Spinal cord (tissue), 10 donors: ENCODE data around the gene LYPLA2. TPM values are rescaled to one million over a fixed set of nuclear protein-coding genes. Genes with fewer than 3 reads are reported as not detected.

Experiments
- DNase-seq, 6 donors: peaks; one replicate each; pipeline versions ENCODE4 v3.0.0 to v3.0.0-alpha.2; 2013 to 2015; ENCODE audit warnings: low spot score in 6 of 6, low read depth in 4 of 6
- H3K27ac ChIP-seq: one replicate; pipeline ENCODE4 v1.5.1; 2013; ENCODE audit warnings: low read depth, low read length, control low read depth
- H3K27me3 ChIP-seq: one replicate; pipeline ENCODE4 v1.6.1; 2013; ENCODE audit warnings: low read length; ENCODE audit not compliant: control insufficient read depth, insufficient read depth
- H3K36me3 ChIP-seq: one replicate; pipeline ENCODE4 v1.6.1; 2013; ENCODE audit warnings: low read length; ENCODE audit not compliant: control insufficient read depth, insufficient read depth
- H3K4me1 ChIP-seq: one replicate; pipeline ENCODE4 v1.6.1; 2013; ENCODE audit warnings: low read length; ENCODE audit not compliant: control insufficient read depth, insufficient read depth
- H3K4me3 ChIP-seq: one replicate; pipeline ENCODE4 v1.5.1; 2013; ENCODE audit warnings: low read depth, low read length, control low read depth
- H3K9me3 ChIP-seq: one replicate; pipeline ENCODE4 v1.6.1; 2013; ENCODE audit warnings: low read length; ENCODE audit not compliant: control insufficient read depth, insufficient read depth
- WGBS: methylation state at CpG from one replicate; pipeline ENCODE4 v1.1.5; 2013; ENCODE audit warnings: missing lambda C conversion rate; ENCODE audit not compliant: insufficient coverage; 5-methylcytosine and 5-hydroxymethylcytosine counted together
- long read RNA-seq, 4 donors: transcript quantifications; one replicate each; lab custom pipeline, GENCODE V29; 2026
- polyA plus RNA-seq, 2 donors: library from polyadenylated mRNA; unstranded; fragments of 120-200 nt; gene quantifications; one replicate each; pipeline ENCODE4 v1.2.1, GENCODE V29; 2013; ENCODE audit not compliant: insufficient read length in 2 of 2
- total RNA-seq, 2 donors: library from RNA; depleted of rRNA in 1 of 2; stranded (reverse); fragments of 120-200 nt in 1 of 2; fragments of >200 nt in 1 of 2; gene quantifications; one replicate each; pipeline versions ENCODE4 v1.2.3 to v1.2.4, GENCODE V29; 2013 to 2014
- donor health status: healthy.

Gene LYPLA2
- total RNA-seq (10 to 100 TPM; 28.3 to 51.5 TPM), polyA plus RNA-seq (10 to 100 TPM; 72.1 to 73.7 TPM)
- long read RNA-seq, donor 1, transcript LYPLA2-205 (10 exons, 1,810 nt): major isoform, 24 of 37 reads
- long read RNA-seq, donor 1, partial matches to known transcripts: 0 of 37 reads
- long read RNA-seq, donor 1, other reads (novel, unspliced or antisense): 10 of 37 reads
- long read RNA-seq, donor 2, transcript LYPLA2-205 (10 exons, 1,810 nt): major isoform, 11 of 13 reads
- long read RNA-seq, donor 2, partial matches to known transcripts: 0 of 13 reads
- long read RNA-seq, donor 2, other reads (novel, unspliced or antisense): 0 of 13 reads
- long read RNA-seq, donor 3, transcript LYPLA2-205 (10 exons, 1,810 nt): major isoform, 7 of 8 reads
- long read RNA-seq, donor 3, partial matches to known transcripts: 0 of 8 reads
- long read RNA-seq, donor 3, other reads (novel, unspliced or antisense): 0 of 8 reads
- long read RNA-seq, donor 4, transcript LYPLA2-205 (10 exons, 1,810 nt): major isoform, 16 of 17 reads
- long read RNA-seq, donor 4, partial matches to known transcripts: 0 of 17 reads
- long read RNA-seq, donor 4, other reads (novel, unspliced or antisense): 0 of 17 reads

GRCh38 chr1:23790696-23791515 lies at the start of gene LYPLA2:
TSS of gene LYPLA2 (plus strand) at chr1:23791145. CDS start at chr1:23792683, 1,538 bp downstream.
- peaks cover 38% of the 10 kb centered on the region for H3K4me1 ChIP-seq
- no peak within 1 kb of the TSS for H3K27ac ChIP-seq
- WGBS: under 1% methylated on average over 46 of the region's 47 CpGs
- H3K36me3 ChIP-seq: peaks cover 53% of the 10 kb centered on the region
- H3K4me3 ChIP-seq: peak within 1 kb of the TSS; percentile 79
- H3K27me3 ChIP-seq: no peaks in the 10 kb centered on the region
- peak; percentile 79 to 98 (median 85) for DNase-seq
- no peaks in the 10 kb centered on the region for H3K9me3 ChIP-seq

GRCh38 chr1:23741609-23742008 lies 49.3 kb upstream of the LYPLA2 start:
- H3K4me3 ChIP-seq: no peak overlapping the region
- peaks cover 13% of the 10 kb centered on the region for H3K4me1 ChIP-seq
- WGBS: 69% methylated on average over 2 of the region's 5 CpGs
- H3K9me3 ChIP-seq: no peaks in the 10 kb centered on the region
- no peak overlapping the region for H3K27ac ChIP-seq
- H3K36me3 ChIP-seq: peaks cover 4% of the 10 kb centered on the region
- H3K27me3 ChIP-seq: no peaks in the 10 kb centered on the region
- DNase-seq: no peak

- H3K4me1 ChIP-seq: peaks cover 13% of the 10 kb centered on the region
- peak in 1 of 6 donors; percentile 12 for DNase-seq
- 10% methylated on average over 27 of the region's 28 CpGs for WGBS
- peak overlapping the region; percentile 84 for H3K27ac ChIP-seq
- H3K27me3 ChIP-seq: no peaks in the 10 kb centered on the region
- peak overlapping the region; percentile 57 for H3K4me3 ChIP-seq
- H3K36me3 ChIP-seq: peaks cover 4% of the 10 kb centered on the region
- no peaks in the 10 kb centered on the region for H3K9me3 ChIP-seq
Observed at GRCh38 chr1:23742670-23743286, 48.2 kb upstream of the LYPLA2 start.

GRCh38 chr1:23743287-23744152 lies 47.4 kb upstream of the LYPLA2 start, which contains the start of gene ELOA:
TSS of gene ELOA (plus strand) at chr1:23743471. CDS start at chr1:23743504, 33 bp downstream.
- under 1% methylated on average over 115 of the region's 119 CpGs for WGBS

GRCh38 chr1:23745515-23745914 lies 45.4 kb upstream of the LYPLA2 start:
- Histone ChIP-seq H3K27me3 (no peaks in the 10 kb centered on the region), H3K4me3 (no peak overlapping the region), H3K36me3 (peaks cover 9% of the 10 kb centered on the region), H3K4me1 (peaks cover 13% of the 10 kb centered on the region), H3K27ac (no peak overlapping the region), H3K9me3 (no peaks in the 10 kb centered on the region)
- DNase-seq: peak in 1 of 6 donors; percentile 18
- WGBS: no CpG with 5 or more reads among the region's 1 CpG

More at GRCh38 chr1:23743287-23744152, 47.4 kb upstream of the LYPLA2 start, which contains the start of gene ELOA:
- Histone ChIP-seq H3K27me3 (no peaks in the 10 kb centered on the region), H3K27ac (peak within 1 kb of the TSS; percentile 84), H3K9me3 (no peaks in the 10 kb centered on the region), H3K4me1 (peaks cover 13% of the 10 kb centered on the region), H3K4me3 (peak within 1 kb of the TSS; percentile 69), H3K36me3 (peaks cover 4% of the 10 kb centered on the region)
- peak; percentile 50 to 95 (median 69) for DNase-seq

GRCh38 chr1:23748016-23748415 lies 42.9 kb upstream of the LYPLA2 start:
- H3K36me3 ChIP-seq: peaks cover 33% of the 10 kb centered on the region
- DNase-seq: no peak
- peaks cover 10% of the 10 kb centered on the region for H3K4me1 ChIP-seq
- no peaks in the 10 kb centered on the region for H3K27me3 ChIP-seq
- 90% methylated on average over 2 of the region's 3 CpGs for WGBS
- no peak overlapping the region for H3K27ac ChIP-seq
- no peaks in the 10 kb centered on the region for H3K9me3 ChIP-seq
- H3K4me3 ChIP-seq: no peak overlapping the region

- WGBS: 84% methylated on average over 8 of the region's 11 CpGs
- H3K9me3 ChIP-seq: no peaks in the 10 kb centered on the region
- H3K27ac ChIP-seq: no peak overlapping the region
- H3K36me3 ChIP-seq: peaks cover 60% of the 10 kb centered on the region
- no peaks in the 10 kb centered on the region for H3K27me3 ChIP-seq
- no peaks in the 10 kb centered on the region for H3K4me1 ChIP-seq
- DNase-seq: peak in 2 of 6 donors; percentile 24 to 37
- H3K4me3 ChIP-seq: no peak overlapping the region
Observed at GRCh38 chr1:23751050-23751814, 39.7 kb upstream of the LYPLA2 start.

GRCh38 chr1:23751815-23752200 lies 39.1 kb upstream of the LYPLA2 start:
- H3K36me3 ChIP-seq: peaks cover 66% of the 10 kb centered on the region
- no peak overlapping the region for H3K27ac ChIP-seq
- DNase-seq: no peak
- H3K4me3 ChIP-seq: no peak overlapping the region
- no peaks in the 10 kb centered on the region for H3K4me1 ChIP-seq
- no peaks in the 10 kb centered on the region for H3K9me3 ChIP-seq
- 79% methylated on average over 3 of the region's 4 CpGs for whole genome bisulfite sequencing
- H3K27me3 ChIP-seq: no peaks in the 10 kb centered on the region
